ENCODE data around the gene GTF3C2.

GTF3C2 gene

GRCh38 chr2:27294928-27295327 lies 61.6 kb downstream of the GTF3C2 start:
- DNase-seq, result no peak

- DNase-seq, result no peak
These were observed 64.7 kb downstream of the GTF3C2 start for GRCh38 chr2:27291865-27292264.

GRCh38 chr2:27290549-27290948 lies 66.0 kb downstream of the GTF3C2 start:
- no peak for DNase-seq

- DNase-seq, result no peak
These were observed 68.0 kb downstream of the GTF3C2 start for GRCh38 chr2:27288610-27289009.

- DNase-seq, result no peak
These were observed 71.1 kb downstream of the GTF3C2 start for GRCh38 chr2:27285481-27285880.

- DNase-seq, result no peak
These were observed 71.6 kb downstream of the GTF3C2 start for GRCh38 chr2:27284996-27285395.

GRCh38 chr2:27282892-27283291 lies 73.7 kb downstream of the GTF3C2 start:
- DNase-seq, result no peak

GRCh38 chr2:27281855-27282559 lies 74.6 kb downstream of the GTF3C2 start, which contains the start of gene TRIM54:
TRIM54 (plus strand) TSS chr2:27282429; CDS start chr2:27282732, 303 bp downstream.
- no peak for DNase-seq

- no peak for DNase-seq
These were observed 75.1 kb downstream of the GTF3C2 start for GRCh38 chr2:27281442-27281841.

GRCh38 chr2:27280826-27281225 lies 75.7 kb downstream of the GTF3C2 start:
- no peak for DNase-seq

- DNase-seq, result no peak
These were observed 78.6 kb downstream of the GTF3C2 start for GRCh38 chr2:27278010-27278409.

Measured in NCI-H1092 treated with DMSO at 0.1 percent for 48 hours (cell line).